ENCODE data around the gene CD27. TPM values are rescaled to one million over a fixed set of nuclear protein-coding genes. Genes with fewer than 3 reads are reported as not detected.

Gene CD27
- total RNA-seq, 1 donor from 2014 or later = not detected

DNA sequence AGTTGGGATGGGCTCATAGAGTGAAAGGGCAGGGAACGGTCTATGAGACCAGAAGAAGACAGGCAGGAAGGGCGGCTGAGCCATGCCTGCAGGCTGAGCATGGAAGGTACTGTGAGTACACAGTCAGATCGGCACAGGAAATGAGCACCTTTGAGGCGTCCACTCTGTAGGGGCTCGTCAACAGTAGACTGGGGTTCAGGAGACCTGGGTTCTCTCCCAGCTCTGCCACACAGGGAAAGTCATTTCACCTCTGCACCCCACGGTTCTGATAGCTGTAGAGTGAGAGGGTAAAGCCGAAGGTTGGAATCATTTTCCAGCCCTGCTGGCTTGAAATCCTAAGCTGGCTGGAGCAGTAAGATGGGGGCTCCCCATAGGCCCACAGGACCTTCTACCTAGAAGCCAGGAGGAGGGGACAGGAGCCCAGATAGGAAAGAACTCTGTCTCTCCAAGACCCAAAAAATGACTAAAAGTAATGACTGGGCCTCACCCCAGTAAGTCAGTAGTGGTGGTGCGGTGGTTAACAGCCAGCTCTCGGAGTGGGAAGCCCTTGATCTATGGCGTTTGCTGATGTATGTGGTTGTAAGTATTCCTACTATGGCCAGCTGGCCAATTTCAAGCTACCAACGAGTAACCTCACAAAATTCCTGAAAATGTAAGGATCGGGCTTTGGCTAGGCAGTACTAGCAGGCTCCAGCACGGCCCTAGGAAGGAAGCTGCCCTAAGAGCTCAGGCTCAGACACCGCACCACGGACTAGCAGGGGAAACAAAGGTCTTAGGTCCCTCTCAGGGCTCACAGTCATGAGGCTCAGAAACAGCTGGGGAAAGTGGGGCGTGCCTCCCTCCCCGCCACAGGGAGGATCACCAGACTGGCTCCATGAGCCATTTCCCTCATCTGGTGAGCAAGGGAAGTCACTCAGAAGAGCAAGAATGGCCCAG lies 10.3 kb upstream of the CD27 start:
- no peak for DNase-seq (ENCODE audit: low spot score)

DNA sequence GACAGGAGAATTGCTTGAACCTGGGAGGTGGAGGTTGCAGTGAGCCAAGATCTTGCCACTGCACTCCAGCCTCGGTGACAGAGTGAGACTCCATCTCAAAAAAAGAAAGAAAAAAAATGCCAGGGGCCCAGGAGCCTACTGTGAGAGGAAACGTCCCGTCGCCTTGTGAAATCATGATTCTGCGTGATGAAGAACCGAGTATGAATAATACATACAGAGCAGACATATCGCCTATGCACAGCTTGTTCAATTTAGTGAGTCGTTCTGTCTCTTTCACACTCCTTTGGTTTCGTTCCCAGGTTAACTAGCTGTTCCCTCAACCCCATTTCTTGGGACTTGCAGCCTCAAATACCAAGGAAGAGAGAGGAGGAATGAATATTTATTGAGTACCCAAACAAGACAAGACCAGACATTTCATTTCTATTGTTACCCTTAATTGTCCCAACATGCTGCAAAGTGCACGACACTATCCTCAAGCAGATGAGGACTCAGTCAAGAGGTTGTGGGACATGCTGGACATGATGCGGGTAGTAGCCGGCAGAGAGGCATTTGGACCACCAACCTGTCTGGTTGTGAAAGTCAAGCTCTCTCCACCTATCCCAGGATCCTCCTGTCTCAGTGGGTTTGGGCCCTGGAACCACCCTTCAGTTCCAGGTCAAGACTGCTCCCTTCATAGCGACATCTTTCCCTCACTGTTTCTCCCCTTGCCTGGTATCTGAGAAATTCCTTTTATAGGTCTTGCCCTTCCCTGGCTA lies 8.6 kb upstream of the CD27 start:
- DNase-seq (ENCODE audit: low spot score) = no peak

DNA sequence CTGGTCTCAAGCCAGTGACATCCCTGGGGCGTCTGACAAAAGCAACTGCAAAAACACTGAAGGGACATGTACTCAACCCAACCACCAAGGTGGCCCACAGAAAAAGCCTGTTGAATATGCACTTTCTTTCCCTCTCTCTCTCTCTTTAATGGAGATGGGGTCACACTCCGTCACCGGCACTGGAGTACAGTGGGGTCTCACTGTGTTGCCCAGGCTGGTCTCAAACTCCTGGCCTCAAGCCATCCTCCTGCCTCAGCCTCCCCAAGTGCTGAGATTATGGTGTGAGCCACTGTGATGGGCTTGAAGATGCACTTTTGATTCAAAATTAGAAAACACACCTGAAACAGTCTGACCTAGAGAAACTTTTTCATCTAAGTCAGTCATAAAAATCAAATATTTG lies 7.2 kb upstream of the CD27 start:
- no peak for DNase-seq (ENCODE audit: low spot score)

DNA sequence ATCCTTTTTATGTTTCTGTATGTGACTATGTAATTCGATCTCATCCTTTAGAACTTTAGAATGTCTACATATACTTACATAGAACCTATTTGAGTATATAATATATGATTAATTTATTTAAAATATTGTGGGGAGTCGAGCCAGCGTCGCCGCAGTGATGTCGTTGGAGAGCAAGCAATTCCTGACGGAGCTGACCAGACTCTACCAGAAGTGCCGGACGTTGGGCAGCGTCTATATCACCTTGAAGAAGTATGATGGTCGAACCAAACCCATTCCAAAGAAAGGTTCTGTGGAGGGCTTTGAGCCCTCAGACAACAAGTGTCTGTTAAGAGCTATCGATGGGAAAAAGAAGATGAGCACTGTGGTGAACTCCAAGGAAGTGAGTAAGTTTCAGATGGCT lies 6.4 kb upstream of the CD27 start:
- DNase-seq (ENCODE audit: low spot score) = no peak

DNA sequence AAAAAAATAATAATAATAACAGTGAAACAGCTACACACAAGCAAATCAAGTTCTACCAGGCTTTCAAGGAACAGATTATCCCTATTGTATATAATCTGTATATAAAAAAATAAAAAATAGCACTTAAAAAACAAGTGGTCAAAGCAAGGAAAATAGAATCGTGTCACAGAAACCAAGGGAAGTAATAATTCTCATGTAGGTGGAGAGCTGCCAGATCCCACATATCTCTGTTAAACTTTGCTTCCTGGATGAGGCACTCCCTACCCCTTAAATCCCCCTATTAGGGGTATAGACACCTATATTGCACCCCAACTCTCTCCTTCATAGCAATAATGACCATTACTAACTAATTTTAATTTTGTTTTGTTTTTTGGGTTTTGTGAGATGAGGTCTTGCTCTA lies 4.4 kb upstream of the CD27 start:
- DNase-seq (ENCODE audit: low spot score) = no peak

DNA sequence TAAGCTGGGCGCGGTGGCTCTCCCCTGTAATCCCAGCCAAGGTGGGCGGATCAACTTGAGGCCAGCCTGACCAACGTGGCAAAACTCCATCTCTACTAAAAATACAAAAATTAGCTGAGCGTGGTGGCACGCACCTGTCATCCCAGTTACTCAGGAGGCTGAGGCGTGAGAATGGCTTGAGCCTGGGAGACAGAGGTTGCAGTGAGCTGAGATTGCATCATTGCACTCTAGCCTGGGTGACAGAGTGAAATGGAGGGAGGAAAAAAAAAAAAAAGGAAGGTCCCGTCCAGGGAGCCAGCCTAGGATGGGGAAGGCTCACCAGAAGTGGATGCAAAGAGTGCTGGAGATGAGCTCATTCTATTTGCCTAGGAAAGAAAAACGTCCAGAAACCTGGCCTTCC lies 1.9 kb upstream of the CD27 start:
- DNase-seq (ENCODE audit: low spot score) = no peak

DNA sequence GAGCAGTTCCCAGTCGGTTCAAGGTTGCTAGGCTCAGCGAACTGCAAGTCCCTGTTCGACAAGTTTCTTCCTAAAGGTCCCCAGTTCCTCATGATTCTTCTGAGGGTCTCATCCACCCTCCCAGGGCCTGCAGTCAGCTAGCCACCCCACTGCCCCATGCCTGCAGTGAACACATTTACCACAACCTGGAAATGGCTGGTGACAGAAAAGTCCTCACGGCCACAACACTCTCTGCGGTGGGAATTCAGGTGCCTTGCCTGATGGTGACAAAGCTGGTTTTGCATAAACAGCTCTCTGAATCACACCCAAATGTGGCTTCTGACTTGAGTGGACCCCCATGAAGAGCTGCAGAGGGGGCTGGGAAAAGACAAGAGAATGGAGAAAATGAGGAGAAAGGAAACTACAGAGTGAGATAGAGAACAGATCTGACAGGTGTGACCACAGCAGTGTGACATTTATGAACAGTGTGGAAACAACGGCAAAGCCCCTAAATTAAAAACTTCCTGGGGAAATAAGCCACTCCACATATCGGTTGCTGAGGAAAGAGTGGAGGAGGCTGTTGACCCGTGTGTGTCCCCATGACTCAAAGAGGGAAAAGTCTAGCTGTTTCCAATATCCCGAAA lies 1.3 kb upstream of the CD27 start:
- no peak for DNase-seq (ENCODE audit: low spot score)

DNA sequence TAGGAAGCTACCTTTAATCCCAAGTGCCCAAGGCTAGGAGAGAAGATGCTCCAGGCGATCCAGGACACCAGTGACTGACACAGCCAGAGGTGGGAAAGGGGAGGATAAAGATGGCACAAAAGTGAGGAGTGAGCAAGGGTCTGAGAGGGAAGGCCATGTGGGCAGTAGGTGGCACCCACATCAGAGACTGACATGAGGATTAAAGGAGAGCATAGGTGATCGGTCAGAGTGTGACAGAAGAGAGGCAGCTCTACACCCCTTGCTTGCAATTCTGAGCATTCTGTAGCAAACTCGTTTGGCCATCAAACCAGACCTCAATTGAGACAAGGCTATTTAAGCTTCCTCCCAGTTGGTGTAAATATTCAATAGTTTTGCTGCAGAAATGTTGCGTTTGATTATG lies 724 bp upstream of the CD27 start:
- DNase-seq (ENCODE audit: low spot score) = no peak

DNA sequence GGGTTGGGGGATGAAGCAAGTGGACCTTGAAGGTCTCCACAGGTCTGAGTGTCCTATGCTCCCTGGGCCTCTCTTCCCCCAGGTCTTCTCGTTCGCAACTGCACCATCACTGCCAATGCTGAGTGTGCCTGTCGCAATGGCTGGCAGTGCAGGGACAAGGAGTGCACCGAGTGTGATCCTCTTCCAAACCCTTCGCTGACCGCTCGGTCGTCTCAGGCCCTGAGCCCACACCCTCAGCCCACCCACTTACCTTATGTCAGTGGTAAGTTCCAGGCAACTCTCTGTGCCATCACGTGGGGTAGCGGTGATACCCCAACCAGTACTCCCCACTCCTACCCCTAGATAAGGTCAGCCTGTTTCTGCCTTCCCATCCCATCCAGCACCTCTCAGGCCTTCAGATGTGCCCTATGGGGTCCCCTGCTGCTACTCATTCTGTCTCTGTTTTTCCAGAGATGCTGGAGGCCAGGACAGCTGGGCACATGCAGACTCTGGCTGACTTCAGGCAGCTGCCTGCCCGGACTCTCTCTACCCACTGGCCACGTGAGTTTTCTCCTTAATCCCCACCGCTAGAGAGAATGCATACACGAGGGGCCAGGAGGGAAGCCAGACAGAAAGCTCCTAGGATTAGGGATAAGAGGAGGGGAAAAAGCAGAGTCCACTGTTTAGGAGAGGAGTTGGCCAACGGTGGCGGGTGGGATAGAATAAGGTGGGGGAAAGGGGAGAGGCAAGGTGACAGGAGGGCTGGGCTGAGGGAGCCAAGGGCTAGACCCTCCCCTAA lies 5.5 kb downstream of the CD27 start:
- peak; percentile 90 for DNase-seq (ENCODE audit: low spot score)

DNA sequence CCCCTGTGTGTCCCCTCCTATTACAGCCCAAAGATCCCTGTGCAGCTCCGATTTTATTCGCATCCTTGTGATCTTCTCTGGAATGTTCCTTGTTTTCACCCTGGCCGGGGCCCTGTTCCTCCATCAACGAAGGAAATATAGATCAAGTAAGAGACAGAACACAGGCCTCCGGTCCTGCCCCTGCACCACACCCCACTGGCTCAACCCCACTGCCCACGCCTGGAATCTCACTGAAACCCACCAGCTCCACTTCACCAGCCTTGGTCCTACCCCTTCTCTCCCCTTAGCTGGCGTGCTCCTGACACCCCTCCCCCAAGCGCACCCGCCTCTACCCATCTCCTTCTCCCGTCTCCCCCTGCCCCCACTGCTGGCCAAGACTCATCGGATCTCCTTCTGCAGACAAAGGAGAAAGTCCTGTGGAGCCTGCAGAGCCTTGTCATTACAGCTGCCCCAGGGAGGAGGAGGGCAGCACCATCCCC lies 6.2 kb downstream of the CD27 start:
- DNase-seq (ENCODE audit: low spot score) = no peak

DNA sequence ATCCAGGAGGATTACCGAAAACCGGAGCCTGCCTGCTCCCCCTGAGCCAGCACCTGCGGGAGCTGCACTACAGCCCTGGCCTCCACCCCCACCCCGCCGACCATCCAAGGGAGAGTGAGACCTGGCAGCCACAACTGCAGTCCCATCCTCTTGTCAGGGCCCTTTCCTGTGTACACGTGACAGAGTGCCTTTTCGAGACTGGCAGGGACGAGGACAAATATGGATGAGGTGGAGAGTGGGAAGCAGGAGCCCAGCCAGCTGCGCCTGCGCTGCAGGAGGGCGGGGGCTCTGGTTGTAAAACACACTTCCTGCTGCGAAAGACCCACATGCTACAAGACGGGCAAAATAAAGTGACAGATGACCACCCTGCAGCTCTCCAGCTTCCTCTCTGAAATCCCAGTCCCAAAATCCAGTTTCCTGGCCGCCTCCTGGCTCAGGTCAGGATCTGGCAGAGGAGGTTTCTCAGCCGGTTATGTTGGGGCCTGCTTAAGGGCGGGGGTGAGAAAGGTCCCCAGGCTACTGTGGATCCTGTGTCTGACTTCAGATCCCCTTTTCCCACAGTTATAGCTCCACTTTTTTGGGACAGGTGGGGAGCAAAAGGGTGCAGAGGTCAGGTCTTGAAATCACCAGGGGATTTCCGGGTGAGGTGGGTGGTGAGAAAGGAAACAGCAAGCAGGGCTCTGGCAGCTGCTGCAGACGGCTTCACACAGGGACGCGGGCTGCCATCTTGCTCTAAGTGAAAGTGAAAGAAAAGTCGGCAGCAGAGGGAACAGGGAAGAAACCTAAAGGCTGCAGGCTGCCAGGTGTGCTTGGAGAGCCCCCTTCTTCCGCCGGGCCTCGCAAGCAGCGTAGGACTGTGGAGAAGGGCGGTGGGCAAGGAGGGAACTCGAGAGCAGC lies 6.8 kb downstream of the CD27 start, which contains the start of gene TAPBPL:
Gene TAPBPL, plus strand, starts transcription at position 695 of the 897 bp plus-strand sequence. CDS start 207 bp downstream, outside the sequence.
- DNase-seq (ENCODE audit: low spot score) = peak; percentile 94

DNA sequence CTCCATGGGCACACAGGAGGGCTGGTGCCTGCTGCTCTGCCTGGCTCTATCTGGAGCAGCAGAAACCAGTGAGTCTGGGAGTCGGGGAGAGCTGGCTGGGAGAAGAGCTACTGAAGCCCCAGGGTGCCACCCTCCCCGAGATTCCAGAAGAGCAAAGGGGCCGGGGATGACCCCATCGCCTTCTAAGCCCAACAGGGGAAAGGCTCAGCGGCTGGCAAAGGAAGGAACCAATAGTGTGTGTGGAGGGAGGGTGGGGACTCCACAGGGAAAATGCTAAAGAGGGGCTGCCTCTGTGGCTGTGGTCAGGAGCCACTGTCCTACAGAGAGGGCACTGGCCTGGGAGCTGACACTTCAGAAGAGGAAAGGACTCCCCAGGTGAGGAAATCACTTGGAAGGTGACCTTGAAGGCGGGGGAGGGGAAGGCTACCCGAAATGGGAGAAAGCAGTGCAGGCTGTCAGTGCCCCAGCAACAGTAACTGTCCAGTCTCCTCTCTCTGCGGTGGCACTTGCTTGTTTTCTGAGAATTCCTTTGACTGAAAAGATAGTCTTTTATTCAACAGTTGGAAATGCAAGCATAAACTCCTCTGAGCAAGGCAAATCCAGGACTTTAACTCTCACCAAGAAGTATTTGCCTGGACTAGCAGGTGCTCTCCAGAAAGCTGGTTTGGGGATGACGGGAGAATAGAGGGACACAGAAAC lies 7.6 kb downstream of the CD27 start:
- peak; percentile 40 for DNase-seq (ENCODE audit: low spot score)

DNA sequence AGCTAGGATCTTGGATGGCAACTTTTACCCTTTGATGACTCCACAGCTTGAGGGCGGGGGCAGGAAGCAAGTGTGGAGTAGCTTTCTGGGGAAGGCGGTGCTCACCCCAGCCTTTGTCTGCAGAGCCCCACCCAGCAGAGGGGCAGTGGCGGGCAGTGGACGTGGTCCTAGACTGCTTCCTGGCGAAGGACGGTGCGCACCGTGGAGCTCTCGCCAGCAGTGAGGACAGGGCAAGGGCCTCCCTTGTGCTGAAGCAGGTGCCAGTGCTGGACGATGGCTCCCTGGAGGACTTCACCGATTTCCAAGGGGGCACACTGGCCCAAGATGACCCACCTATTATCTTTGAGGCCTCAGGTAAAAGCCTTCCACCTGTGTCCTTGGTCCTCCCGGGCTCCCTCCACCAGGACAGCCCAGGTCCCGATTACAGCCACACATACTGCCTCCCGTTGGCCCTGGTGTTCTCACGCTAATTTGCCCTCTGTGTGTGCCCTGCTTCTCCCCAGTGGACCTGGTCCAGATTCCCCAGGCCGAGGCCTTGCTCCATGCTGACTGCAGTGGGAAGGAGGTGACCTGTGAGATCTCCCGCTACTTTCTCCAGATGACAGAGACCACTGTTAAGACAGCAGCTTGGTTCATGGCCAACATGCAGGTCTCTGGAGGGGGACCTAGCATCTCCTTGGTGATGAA lies 8.3 kb downstream of the CD27 start:
- no peak for DNase-seq (ENCODE audit: low spot score)

DNA sequence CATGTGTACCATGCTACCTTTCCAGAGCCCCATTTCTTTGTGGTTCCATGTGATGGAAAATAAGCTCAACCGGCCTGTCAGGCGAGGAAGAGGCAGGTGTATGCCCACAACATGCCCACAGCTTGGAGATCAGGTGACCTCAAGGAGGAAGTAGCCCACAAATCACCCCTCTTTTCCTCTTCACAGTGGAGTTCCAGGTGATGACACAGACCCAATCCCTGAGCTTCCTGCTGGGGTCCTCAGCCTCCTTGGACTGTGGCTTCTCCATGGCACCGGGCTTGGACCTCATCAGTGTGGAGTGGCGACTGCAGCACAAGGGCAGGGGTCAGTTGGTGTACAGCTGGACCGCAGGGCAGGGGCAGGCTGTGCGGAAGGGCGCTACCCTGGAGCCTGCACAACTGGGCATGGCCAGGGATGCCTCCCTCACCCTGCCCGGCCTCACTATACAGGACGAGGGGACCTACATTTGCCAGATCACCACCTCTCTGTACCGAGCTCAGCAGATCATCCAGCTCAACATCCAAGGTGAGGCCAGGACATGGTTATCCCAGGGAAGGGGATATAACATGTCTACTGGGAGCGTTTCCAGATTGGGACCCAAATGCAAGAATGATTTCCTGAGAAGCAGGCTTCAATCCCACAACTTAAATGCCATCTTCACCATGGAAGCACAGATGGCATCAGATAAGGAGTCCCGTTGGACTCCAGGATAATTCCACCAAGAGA lies 12.6 kb downstream of the CD27 start:
- DNase-seq (ENCODE audit: low spot score) = no peak

DNA sequence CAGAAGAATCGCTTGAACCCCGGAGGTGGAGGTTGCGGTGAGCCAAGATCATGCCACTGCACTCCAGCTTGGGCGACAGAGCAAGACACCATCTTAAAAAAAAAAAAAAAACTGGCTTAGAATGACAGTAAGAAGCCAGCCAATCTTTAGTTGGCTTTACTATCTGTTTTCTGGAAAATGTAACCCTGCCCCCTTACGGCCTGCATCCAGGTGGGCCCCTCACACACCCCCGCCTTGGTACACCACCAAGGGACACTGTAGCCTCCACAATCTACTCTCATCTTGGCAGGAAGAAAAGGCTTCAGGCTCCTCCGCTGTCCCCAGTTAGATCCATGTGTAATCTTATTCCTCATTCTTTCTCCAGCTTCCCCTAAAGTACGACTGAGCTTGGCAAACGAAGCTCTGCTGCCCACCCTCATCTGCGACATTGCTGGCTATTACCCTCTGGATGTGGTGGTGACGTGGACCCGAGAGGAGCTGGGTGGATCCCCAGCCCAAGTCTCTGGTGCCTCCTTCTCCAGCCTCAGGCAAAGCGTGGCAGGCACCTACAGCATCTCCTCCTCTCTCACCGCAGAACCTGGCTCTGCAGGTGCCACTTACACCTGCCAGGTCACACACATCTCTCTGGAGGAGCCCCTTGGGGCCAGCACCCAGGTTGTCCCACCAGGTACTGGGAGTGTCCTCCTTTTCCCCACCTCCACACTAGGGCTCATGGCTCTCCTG lies 13.7 kb downstream of the CD27 start:
- no peak for DNase-seq (ENCODE audit: low spot score)

DNA sequence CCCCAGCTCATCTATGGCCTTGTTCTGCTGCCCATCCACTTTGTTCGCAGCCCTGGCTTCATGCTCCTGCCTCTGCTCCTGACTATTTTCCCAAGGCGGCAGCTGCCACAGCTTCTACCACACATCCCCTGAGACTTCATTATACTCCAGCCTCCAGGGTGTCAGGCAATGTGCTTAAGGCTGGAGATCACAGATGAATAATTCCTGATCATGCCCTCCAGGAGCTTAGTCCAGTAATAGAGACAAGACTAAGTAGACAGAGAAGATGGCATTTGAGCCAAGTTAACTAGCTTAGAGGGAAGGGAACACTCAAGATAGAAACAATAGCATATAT lies 14.2 kb downstream of the CD27 start:
- no peak for DNase-seq (ENCODE audit: low spot score)

DNA sequence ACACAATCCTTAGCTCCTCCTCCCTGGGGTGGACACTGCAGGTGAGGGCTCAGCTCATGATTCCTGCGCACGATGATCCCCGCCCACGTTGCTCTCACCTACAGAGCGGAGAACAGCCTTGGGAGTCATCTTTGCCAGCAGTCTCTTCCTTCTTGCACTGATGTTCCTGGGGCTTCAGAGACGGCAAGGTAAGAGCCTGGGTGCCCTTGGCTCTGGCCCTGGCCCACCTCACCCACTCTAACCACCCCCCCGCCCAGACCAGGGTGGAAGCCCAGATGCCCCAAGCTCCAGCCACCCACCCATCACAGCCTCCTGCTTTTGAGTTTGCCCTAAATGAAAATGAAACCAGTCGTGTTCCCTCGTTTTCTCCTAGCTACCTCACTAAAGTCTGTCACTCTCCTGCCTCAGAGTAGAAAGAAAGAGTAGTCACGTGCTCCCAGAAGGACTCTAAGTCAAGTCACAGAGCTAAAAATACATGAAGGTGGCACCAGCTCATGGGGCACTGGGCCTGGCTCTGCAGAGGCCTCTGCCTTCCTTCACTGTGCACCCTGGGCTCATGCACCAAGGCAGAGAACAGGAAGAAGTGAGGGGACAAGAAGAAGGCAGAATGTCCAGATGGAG lies 16.1 kb downstream of the CD27 start:
- no peak for DNase-seq (ENCODE audit: low spot score)
